Right lobe of liver (tissue), 6 donors: ENCODE data around the gene COMMD9. TPM values are rescaled to one million over a fixed set of nuclear protein-coding genes. Genes with fewer than 3 reads are reported as not detected.

Source experiments
- ATAC-seq, 4 donors: fragments of 200-7000 bp; cut with Tn5 transposase; one replicate each; pipeline ENCODE4 v1.9.1; 2020; ENCODE audit warnings: mild to moderate bottlenecking in 4 of 4, moderate library complexity in 4 of 4
- DNase-seq, 3 donors: peaks; one replicate each; pipeline ENCODE4 v3.0.0-alpha.2; 2020
- H3K27ac ChIP-seq, 3 donors: fragments of 200-600 bp; one replicate each; pipeline ENCODE4 v1.8.0; 2022
- H3K27me3 ChIP-seq, 2 donors: fragments of 200-600 bp; one replicate each; pipeline ENCODE4 v1.8.0; 2022
- H3K36me3 ChIP-seq, 4 donors: fragments of 200-600 bp; sonication (generic) in 1 of 4; one replicate each; pipeline versions ENCODE4 v1.5.1 to v1.8.0; 2017 to 2022; ENCODE audit warnings: control low read depth in 1 of 4
- H3K4me1 ChIP-seq, 4 donors: fragments of 200-600 bp; sonication (generic) in 1 of 4; one replicate each; pipeline versions ENCODE4 v1.5.1 to v1.8.0; 2017 to 2022; ENCODE audit warnings: control low read depth in 1 of 4
- H3K4me3 ChIP-seq, 3 donors: fragments of 200-600 bp; one replicate each; pipeline ENCODE4 v1.8.0; 2022
- H3K9me3 ChIP-seq, 4 donors: fragments of 200-600 bp; sonication (generic) in 1 of 4; one replicate each; pipeline versions ENCODE4 v1.5.1 to v1.8.0; 2017 to 2022; ENCODE audit warnings: control low read depth in 1 of 4
- CTCF ChIP-seq, 4 donors: fragments of 200-600 bp in 3 of 4; fragments of 450-650 bp in 1 of 4; IDR thresholded peaks; one replicate each; pipeline versions ENCODE4 v1.5.1 to v1.8.0; 2016 to 2022; ENCODE audit warnings: antibody characterized with exemption in 4 of 4, mild to moderate bottlenecking in 2 of 4
- POLR2A ChIP-seq: fragments of 450-650 bp; IDR thresholded peaks from one replicate; pipeline ENCODE4 v1.6.1; 2017; ENCODE audit warnings: antibody characterized with exemption, mild to moderate bottlenecking
- WGBS: methylation state at CpG from one replicate; pipeline ENCODE4 v1.1.6; 2018; ENCODE audit warnings: low coverage, low lambda C conversion rate; ENCODE audit not compliant: insufficient coverage; ENCODE audit errors: missing lambda C conversion rate; 5-methylcytosine and 5-hydroxymethylcytosine counted together
- intact Hi-C, 2 donors: fragments of 100-400 bp; cut with DNase I; formaldehyde crosslinking; loops; one replicate each; pipeline versions ENCODE4 v1.11.2 to v1.14.1; 2022
- total RNA-seq, 6 experiments: library from RNA; depleted of rRNA in 2 of 6; stranded (reverse); fragments of >200 nt in 2 of 6; fragmentation: NEBNext Ultra II Directional in 3 of 6; extraction: Animal tissue kit (Norgen Biotek cat#: 25700) in 3 of 6; gene quantifications; one replicate each; pipeline versions ENCODE4 v1.1.0 to v1.2.4, GENCODE V29; 2016 to 2023
- donor health status: DM: no; HTN: yes; CAD: no.
- donor health status: DM: no; HTN: no; CAD: no.
- donor health status: DM: no; HTN: no; CAD: no.
- donor health status: DM: no; HTN: yes; CAD: no.
- donor health status: DM: no; HTN: yes; CAD: no.

Gene COMMD9
- total RNA-seq, 6 experiments from 2014 or later, result 30.6 to 41.4 (median 34.6) TPM

GRCh38 chr11:36295926-36296325, 6.7 kb upstream of the COMMD9 start, which contains the start of gene PRR5L:
TSS of gene PRR5L (plus strand) at chr11:36296288. CDS start at chr11:36401122, 104,834 bp downstream.
- 81% methylated on average over 3 of the region's 3 CpGs for WGBS
- H3K36me3 ChIP-seq, result no peaks in the 10 kb centered on the region
- H3K4me1 ChIP-seq, result no peaks in the 10 kb centered on the region
- intact Hi-C loops, result no loop called here
- TF ChIP-seq POLR2A (no peak), CTCF (IDR thresholded peaks at IDR 0.05) (no peak)
- no peak within 1 kb of the TSS for H3K27ac ChIP-seq
- H3K9me3 ChIP-seq, result no peaks in the 10 kb centered on the region
- ATAC-seq, result no peak
- H3K4me3 ChIP-seq, result no peak within 1 kb of the TSS
- no peaks in the 10 kb centered on the region for H3K27me3 ChIP-seq
- no peak for DNase-seq

- Histone ChIP-seq H3K4me3 (no peak overlapping the region), H3K27ac (no peak overlapping the region), H3K36me3 (no peaks in the 10 kb centered on the region), H3K27me3 (no peaks in the 10 kb centered on the region), H3K9me3 (no peaks in the 10 kb centered on the region), H3K4me1 (peaks cover 0 to 11% (median 3%) of the 10 kb centered on the region in 4 donors)
- peak; percentile 32 to 62 (median 48) for TF ChIP-seq CTCF (IDR thresholded peaks at IDR 0.05)
- no peak for TF ChIP-seq POLR2A
- WGBS, result 21% methylated on average over 4 of the region's 4 CpGs
- ATAC-seq (peak in 3 of 4 donors; percentile 16 to 43 (median 28)), DNase-seq (no peak)
- intact Hi-C loops, result no loop called here
These were observed 3.1 kb upstream of the COMMD9 start for GRCh38 chr11:36292311-36292722.

GRCh38 chr11:36288442-36289225, 590 bp downstream of the COMMD9 start:
- no peaks in the 10 kb centered on the region for H3K9me3 ChIP-seq
- DNase-seq, result no peak
- H3K27me3 ChIP-seq, result no peaks in the 10 kb centered on the region
- H3K4me3 ChIP-seq, result peak overlapping the region; percentile 57 to 88 (median 73)
- peak; percentile 50 to 62 (median 60) for ATAC-seq
- H3K27ac ChIP-seq, result peak overlapping the region; percentile 19 to 54 (median 30)
- no peak for TF ChIP-seq CTCF (IDR thresholded peaks at IDR 0.05)
- no peak for TF ChIP-seq POLR2A
- no peaks in the 10 kb centered on the region for H3K36me3 ChIP-seq
- H3K4me1 ChIP-seq, result peaks cover 0 to 11% (median 3%) of the 10 kb centered on the region in 4 donors
- 35% methylated on average over 25 of the region's 31 CpGs for WGBS
- intact Hi-C loops, result no loop called here

- TF ChIP-seq POLR2A, result no peak
- no peak for TF ChIP-seq CTCF (IDR thresholded peaks at IDR 0.05)
- 91% methylated on average over 1 of the region's 1 CpG for WGBS
These were observed 6.3 kb downstream of the COMMD9 start for GRCh38 chr11:36282926-36283325.

More at GRCh38 chr11:36282926-36283325, 6.3 kb downstream of the COMMD9 start:
- Histone ChIP-seq H3K27ac (no peak overlapping the region), H3K4me1 (peaks cover 0 to 3% (median 0%) of the 10 kb centered on the region in 4 donors), H3K27me3 (no peaks in the 10 kb centered on the region), H3K9me3 (no peaks in the 10 kb centered on the region), H3K36me3 (peaks cover 0 to 10% (median 7%) of the 10 kb centered on the region in 4 donors), H3K4me3 (no peak overlapping the region)
- ATAC-seq (no peak), DNase-seq (peak in 1 of 3 donors; percentile 10)
- intact Hi-C loops, result no loop called here
